GM23338 (cell line): ENCODE measurements around the gene CNGA4. TPM values are rescaled to one million over a fixed set of nuclear protein-coding genes. Genes with fewer than 3 reads are reported as not detected.

ENCODE experiments used
- CREB1 ChIP-seq: fragments of 250-450 bp; sonication (Bioruptor Pico); IDR thresholded peaks from 2 replicates; pipeline ENCODE4 v1.5.0; 2020; ENCODE audit warnings: low read depth, mild to moderate bottlenecking, moderate library complexity
- EZH2 ChIP-seq: fragments of 200-600 bp; sonication (generic); IDR thresholded peaks from one replicate; pipeline ENCODE4 v1.8.0; 2017; ENCODE audit warnings: antibody characterized with exemption, mild to moderate bottlenecking, low read depth; ENCODE audit not compliant: unreplicated experiment
- EZH2phosphoT487 ChIP-seq: fragments of 200-600 bp; sonication (generic); IDR thresholded peaks from one replicate; pipeline ENCODE4 v1.8.1; 2018; ENCODE audit warnings: antibody characterized with exemption; ENCODE audit not compliant: unreplicated experiment
- POLR2AphosphoS5 ChIP-seq: IDR thresholded peaks from 2 replicates; pipeline ENCODE4 v1.6.1; 2016; ENCODE audit warnings: antibody characterized with exemption, low read depth
- STAT1 ChIP-seq: IDR thresholded peaks from one replicate; pipeline ENCODE4 v1.6.1; 2016; ENCODE audit warnings: antibody characterized with exemption; ENCODE audit not compliant: unreplicated experiment
- ZNF114 ChIP-seq: fragments of 250-450 bp; sonication (Bioruptor Pico); IDR thresholded peaks from 2 replicates; pipeline ENCODE4 v1.5.0; 2020; ENCODE audit warnings: mild to moderate bottlenecking, moderate library complexity
- ZNF331 ChIP-seq: fragments of 250-450 bp; sonication (Bioruptor Pico); IDR thresholded peaks from 2 replicates; pipeline ENCODE4 v1.5.0; 2020; ENCODE audit warnings: low read depth, mild to moderate bottlenecking, moderate library complexity
- polyA plus RNA-seq: library from polyadenylated mRNA; unstranded; fragments of >200 nt; fragmentation: Nextera tagmentation; extraction: Ambion mirVana; gene quantifications from 2 replicates; pipeline ENCODE4 v1.2.1, GENCODE V29; 2016
- total RNA-seq: library from RNA; depleted of rRNA; stranded (reverse); fragments of >200 nt; shearing (Covaris generic); gene quantifications from 2 replicates; pipeline ENCODE4 v1.2.3, GENCODE V29; 2014
- TF ChIP-seq, protein P1 (sequence below): fragments of 250-450 bp; sonication (Bioruptor Pico); IDR thresholded peaks from 2 replicates; pipeline ENCODE4 v1.5.0; 2020; ENCODE audit warnings: mild to moderate bottlenecking, moderate library complexity
- TF ChIP-seq, protein P2 (sequence below), 2 experiments: fragments of 200-600 bp in 1 of 2; sonication (generic) in 1 of 2; conservative IDR thresholded peaks; 2 replicates each; pipeline versions ENCODE4 v1.5.1 to v1.6.1; 2016 to 2017; ENCODE audit warnings: antibody characterized with exemption in 2 of 2, low read depth in 2 of 2, mild to moderate bottlenecking in 2 of 2, moderate library complexity in 1 of 2
- TF ChIP-seq, protein P3 (sequence below): IDR thresholded peaks from 2 replicates; pipeline ENCODE4 v1.6.1; 2016; ENCODE audit warnings: antibody characterized with exemption
- TF ChIP-seq, protein P4 (sequence below): IDR thresholded peaks from one replicate; pipeline ENCODE4 v1.6.1; 2018; ENCODE audit warnings: antibody characterized with exemption; ENCODE audit not compliant: unreplicated experiment

The CNGA4 gene
- total and polyA plus RNA-seq, 2 experiments from 2014 or later, result 0.15 TPM; not detected in 1

DNA sequence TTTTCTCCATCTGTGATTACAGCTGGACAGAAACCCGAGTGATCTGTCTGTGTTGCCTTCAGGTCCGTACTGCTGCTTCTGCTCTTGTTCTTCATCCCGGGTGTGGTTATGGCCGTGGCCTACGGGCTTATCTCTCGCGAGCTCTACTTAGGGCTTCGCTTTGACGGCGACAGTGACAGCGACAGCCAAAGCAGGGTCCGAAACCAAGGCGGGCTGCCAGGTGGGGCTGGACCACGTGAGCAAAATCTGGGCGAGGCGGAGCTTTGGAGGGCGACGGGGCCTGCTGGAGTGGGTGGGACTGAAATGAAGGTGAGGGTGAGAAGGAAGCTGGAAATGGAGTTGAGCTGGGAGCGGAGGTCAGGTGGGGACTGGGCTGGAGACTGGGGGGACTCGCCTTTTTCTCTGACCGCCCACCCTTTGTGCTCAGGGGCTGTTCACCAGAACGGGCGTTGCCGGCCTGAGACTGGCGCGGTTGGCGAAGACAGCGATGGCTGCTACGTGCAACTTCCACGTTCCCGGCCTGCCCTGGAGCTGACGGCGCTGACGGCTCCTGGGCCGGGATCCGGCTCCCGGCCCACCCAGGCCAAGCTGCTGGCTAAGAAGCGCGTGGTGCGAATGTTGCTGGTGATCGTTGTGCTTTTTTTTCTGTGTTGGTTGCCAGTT, 31.8 kb downstream of the CNGA4 start (continued):
- TF ChIP-seq, protein P1, sequence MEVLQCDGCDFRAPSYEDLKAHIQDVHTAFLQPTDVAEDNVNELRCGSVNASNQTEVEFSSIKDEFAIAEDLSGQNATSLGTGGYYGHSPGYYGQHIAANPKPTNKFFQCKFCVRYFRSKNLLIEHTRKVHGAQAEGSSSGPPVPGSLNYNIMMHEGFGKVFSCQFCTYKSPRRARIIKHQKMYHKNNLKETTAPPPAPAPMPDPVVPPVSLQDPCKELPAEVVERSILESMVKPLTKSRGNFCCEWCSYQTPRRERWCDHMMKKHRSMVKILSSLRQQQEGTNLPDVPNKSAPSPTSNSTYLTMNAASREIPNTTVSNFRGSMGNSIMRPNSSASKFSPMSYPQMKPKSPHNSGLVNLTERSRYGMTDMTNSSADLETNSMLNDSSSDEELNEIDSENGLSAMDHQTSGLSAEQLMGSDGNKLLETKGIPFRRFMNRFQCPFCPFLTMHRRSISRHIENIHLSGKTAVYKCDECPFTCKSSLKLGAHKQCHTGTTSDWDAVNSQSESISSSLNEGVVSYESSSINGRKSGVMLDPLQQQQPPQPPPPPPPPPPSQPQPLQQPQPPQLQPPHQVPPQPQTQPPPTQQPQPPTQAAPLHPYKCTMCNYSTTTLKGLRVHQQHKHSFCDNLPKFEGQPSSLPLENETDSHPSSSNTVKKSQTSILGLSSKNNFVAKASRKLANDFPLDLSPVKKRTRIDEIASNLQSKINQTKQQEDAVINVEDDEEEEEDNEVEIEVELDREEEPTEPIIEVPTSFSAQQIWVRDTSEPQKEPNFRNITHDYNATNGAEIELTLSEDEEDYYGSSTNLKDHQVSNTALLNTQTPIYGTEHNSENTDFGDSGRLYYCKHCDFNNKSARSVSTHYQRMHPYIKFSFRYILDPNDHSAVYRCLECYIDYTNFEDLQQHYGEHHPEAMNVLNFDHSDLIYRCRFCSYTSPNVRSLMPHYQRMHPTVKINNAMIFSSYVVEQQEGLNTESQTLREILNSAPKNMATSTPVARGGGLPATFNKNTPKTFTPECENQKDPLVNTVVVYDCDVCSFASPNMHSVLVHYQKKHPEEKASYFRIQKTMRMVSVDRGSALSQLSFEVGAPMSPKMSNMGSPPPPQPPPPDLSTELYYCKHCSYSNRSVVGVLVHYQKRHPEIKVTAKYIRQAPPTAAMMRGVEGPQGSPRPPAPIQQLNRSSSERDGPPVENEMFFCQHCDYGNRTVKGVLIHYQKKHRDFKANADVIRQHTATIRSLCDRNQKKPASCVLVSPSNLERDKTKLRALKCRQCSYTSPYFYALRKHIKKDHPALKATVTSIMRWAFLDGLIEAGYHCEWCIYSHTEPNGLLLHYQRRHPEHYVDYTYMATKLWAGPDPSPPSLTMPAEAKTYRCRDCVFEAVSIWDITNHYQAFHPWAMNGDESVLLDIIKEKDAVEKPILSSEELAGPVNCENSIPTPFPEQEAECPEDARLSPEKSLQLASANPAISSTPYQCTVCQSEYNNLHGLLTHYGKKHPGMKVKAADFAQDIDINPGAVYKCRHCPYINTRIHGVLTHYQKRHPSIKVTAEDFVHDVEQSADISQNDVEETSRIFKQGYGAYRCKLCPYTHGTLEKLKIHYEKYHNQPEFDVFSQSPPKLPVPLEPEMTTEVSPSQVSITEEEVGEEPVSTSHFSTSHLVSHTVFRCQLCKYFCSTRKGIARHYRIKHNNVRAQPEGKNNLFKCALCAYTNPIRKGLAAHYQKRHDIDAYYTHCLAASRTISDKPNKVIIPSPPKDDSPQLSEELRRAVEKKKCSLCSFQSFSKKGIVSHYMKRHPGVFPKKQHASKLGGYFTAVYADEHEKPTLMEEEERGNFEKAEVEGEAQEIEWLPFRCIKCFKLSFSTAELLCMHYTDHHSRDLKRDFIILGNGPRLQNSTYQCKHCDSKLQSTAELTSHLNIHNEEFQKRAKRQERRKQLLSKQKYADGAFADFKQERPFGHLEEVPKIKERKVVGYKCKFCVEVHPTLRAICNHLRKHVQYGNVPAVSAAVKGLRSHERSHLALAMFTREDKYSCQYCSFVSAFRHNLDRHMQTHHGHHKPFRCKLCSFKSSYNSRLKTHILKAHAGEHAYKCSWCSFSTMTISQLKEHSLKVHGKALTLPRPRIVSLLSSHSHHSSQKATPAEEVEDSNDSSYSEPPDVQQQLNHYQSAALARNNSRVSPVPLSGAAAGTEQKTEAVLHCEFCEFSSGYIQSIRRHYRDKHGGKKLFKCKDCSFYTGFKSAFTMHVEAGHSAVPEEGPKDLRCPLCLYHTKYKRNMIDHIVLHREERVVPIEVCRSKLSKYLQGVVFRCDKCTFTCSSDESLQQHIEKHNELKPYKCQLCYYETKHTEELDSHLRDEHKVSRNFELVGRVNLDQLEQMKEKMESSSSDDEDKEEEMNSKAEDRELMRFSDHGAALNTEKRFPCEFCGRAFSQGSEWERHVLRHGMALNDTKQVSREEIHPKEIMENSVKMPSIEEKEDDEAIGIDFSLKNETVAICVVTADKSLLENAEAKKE (CRISPR knock-in tag), result no peak
- TF ChIP-seq CREB1 (CRISPR knock-in tag) (no peak), POLR2AphosphoS5 (no peak), EZH2phosphoT487 (no peak), EZH2 (no peak), ZNF331 (CRISPR knock-in tag) (no peak), STAT1 (no peak), ZNF114 (CRISPR knock-in tag) (no peak)
- TF ChIP-seq, protein P2, sequence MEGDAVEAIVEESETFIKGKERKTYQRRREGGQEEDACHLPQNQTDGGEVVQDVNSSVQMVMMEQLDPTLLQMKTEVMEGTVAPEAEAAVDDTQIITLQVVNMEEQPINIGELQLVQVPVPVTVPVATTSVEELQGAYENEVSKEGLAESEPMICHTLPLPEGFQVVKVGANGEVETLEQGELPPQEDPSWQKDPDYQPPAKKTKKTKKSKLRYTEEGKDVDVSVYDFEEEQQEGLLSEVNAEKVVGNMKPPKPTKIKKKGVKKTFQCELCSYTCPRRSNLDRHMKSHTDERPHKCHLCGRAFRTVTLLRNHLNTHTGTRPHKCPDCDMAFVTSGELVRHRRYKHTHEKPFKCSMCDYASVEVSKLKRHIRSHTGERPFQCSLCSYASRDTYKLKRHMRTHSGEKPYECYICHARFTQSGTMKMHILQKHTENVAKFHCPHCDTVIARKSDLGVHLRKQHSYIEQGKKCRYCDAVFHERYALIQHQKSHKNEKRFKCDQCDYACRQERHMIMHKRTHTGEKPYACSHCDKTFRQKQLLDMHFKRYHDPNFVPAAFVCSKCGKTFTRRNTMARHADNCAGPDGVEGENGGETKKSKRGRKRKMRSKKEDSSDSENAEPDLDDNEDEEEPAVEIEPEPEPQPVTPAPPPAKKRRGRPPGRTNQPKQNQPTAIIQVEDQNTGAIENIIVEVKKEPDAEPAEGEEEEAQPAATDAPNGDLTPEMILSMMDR (conservative IDR thresholded peaks at IDR 0.05; ENCODE audit: low read depth in 2 of 2), result no peak
- TF ChIP-seq, protein P3, sequence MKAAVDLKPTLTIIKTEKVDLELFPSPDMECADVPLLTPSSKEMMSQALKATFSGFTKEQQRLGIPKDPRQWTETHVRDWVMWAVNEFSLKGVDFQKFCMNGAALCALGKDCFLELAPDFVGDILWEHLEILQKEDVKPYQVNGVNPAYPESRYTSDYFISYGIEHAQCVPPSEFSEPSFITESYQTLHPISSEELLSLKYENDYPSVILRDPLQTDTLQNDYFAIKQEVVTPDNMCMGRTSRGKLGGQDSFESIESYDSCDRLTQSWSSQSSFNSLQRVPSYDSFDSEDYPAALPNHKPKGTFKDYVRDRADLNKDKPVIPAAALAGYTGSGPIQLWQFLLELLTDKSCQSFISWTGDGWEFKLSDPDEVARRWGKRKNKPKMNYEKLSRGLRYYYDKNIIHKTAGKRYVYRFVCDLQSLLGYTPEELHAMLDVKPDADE, result no peak
- TF ChIP-seq, protein P4, sequence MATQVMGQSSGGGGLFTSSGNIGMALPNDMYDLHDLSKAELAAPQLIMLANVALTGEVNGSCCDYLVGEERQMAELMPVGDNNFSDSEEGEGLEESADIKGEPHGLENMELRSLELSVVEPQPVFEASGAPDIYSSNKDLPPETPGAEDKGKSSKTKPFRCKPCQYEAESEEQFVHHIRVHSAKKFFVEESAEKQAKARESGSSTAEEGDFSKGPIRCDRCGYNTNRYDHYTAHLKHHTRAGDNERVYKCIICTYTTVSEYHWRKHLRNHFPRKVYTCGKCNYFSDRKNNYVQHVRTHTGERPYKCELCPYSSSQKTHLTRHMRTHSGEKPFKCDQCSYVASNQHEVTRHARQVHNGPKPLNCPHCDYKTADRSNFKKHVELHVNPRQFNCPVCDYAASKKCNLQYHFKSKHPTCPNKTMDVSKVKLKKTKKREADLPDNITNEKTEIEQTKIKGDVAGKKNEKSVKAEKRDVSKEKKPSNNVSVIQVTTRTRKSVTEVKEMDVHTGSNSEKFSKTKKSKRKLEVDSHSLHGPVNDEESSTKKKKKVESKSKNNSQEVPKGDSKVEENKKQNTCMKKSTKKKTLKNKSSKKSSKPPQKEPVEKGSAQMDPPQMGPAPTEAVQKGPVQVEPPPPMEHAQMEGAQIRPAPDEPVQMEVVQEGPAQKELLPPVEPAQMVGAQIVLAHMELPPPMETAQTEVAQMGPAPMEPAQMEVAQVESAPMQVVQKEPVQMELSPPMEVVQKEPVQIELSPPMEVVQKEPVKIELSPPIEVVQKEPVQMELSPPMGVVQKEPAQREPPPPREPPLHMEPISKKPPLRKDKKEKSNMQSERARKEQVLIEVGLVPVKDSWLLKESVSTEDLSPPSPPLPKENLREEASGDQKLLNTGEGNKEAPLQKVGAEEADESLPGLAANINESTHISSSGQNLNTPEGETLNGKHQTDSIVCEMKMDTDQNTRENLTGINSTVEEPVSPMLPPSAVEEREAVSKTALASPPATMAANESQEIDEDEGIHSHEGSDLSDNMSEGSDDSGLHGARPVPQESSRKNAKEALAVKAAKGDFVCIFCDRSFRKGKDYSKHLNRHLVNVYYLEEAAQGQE, result no peak
